Measurements from ENCODE around the gene TFCP2. TPM values are rescaled to one million over a fixed set of nuclear protein-coding genes. Genes with fewer than 3 reads are reported as not detected.

Gene TFCP2
- total RNA-seq, 3 donors from 2014 or later = 32.9 to 33.7 (median 33.1) TPM

- no peak for ATAC-seq
- Mint-ChIP-seq H3K27me3 (ENCODE audit: low read depth) (no peaks in the 10 kb centered on the region), H3K36me3 (ENCODE audit: insufficient read depth) (peaks cover 4% of the 10 kb centered on the region), H3K9me3 (no peaks in the 10 kb centered on the region), H3K4me3 (no peak overlapping the region), H3K4me1 (ENCODE audit: low read depth) (peaks cover 17% of the 10 kb centered on the region)
- DNase-seq = no peak
These were observed 22.2 kb downstream of the TFCP2 start for GRCh38 chr12:51150777-51151176.

GRCh38 chr12:51147309-51147708 lies 25.6 kb downstream of the TFCP2 start:
- no peaks in the 10 kb centered on the region for H3K27me3 Mint-ChIP-seq (ENCODE audit: low read depth)
- no peaks in the 10 kb centered on the region for H3K9me3 Mint-ChIP-seq
- H3K4me1 Mint-ChIP-seq (ENCODE audit: low read depth) = peaks cover 22% of the 10 kb centered on the region
- ATAC-seq = no peak
- DNase-seq = no peak
- no peak overlapping the region for H3K4me3 Mint-ChIP-seq
- H3K36me3 Mint-ChIP-seq (ENCODE audit: insufficient read depth) = peaks cover 9% of the 10 kb centered on the region

- Mint-ChIP-seq H3K9me3 (no peaks in the 10 kb centered on the region), H3K4me1 (ENCODE audit: low read depth) (peaks cover 6% of the 10 kb centered on the region), H3K27me3 (ENCODE audit: low read depth) (no peaks in the 10 kb centered on the region), H3K36me3 (ENCODE audit: insufficient read depth) (peaks cover 5% of the 10 kb centered on the region), H3K4me3 (no peak overlapping the region)
- no peak for DNase-seq
- ATAC-seq = no peak
These were observed 33.6 kb downstream of the TFCP2 start for GRCh38 chr12:51139292-51139844.

GRCh38 chr12:51132693-51133092 lies 40.2 kb downstream of the TFCP2 start:
- DNase-seq (no peak), ATAC-seq (no peak)
- Mint-ChIP-seq H3K36me3 (ENCODE audit: insufficient read depth) (peaks cover 1% of the 10 kb centered on the region), H3K9me3 (no peaks in the 10 kb centered on the region), H3K4me3 (no peak overlapping the region), H3K27me3 (ENCODE audit: low read depth) (no peaks in the 10 kb centered on the region), H3K4me1 (ENCODE audit: low read depth) (no peaks in the 10 kb centered on the region)

- Mint-ChIP-seq H3K4me3 (no peak overlapping the region), H3K36me3 (ENCODE audit: insufficient read depth) (peaks cover 1% of the 10 kb centered on the region), H3K4me1 (ENCODE audit: low read depth) (peaks cover 2% of the 10 kb centered on the region), H3K9me3 (no peaks in the 10 kb centered on the region), H3K27me3 (ENCODE audit: low read depth) (no peaks in the 10 kb centered on the region)
- no peak for DNase-seq
- no peak for ATAC-seq
These were observed 41.0 kb downstream of the TFCP2 start for GRCh38 chr12:51131745-51132521.

- Mint-ChIP-seq H3K4me1 (ENCODE audit: low read depth) (peaks cover 3% of the 10 kb centered on the region), H3K4me3 (no peak overlapping the region), H3K27me3 (ENCODE audit: low read depth) (no peaks in the 10 kb centered on the region), H3K36me3 (ENCODE audit: insufficient read depth) (peaks cover 10% of the 10 kb centered on the region), H3K9me3 (no peaks in the 10 kb centered on the region)
- DNase-seq (no peak), ATAC-seq (no peak)
These were observed 44.0 kb downstream of the TFCP2 start for GRCh38 chr12:51128919-51129318.

- Mint-ChIP-seq H3K4me3 (no peak overlapping the region), H3K36me3 (ENCODE audit: insufficient read depth) (peaks cover 12% of the 10 kb centered on the region), H3K9me3 (no peaks in the 10 kb centered on the region), H3K27me3 (ENCODE audit: low read depth) (no peaks in the 10 kb centered on the region), H3K4me1 (ENCODE audit: low read depth) (peaks cover 3% of the 10 kb centered on the region)
- DNase-seq = no peak
- ATAC-seq = no peak
These were observed 45.7 kb downstream of the TFCP2 start for GRCh38 chr12:51127050-51127729.

- no peak for DNase-seq
- peaks cover 3% of the 10 kb centered on the region for H3K4me1 Mint-ChIP-seq (ENCODE audit: low read depth)
- H3K27me3 Mint-ChIP-seq (ENCODE audit: low read depth) = no peaks in the 10 kb centered on the region
- H3K36me3 Mint-ChIP-seq (ENCODE audit: insufficient read depth) = peaks cover 12% of the 10 kb centered on the region
- no peaks in the 10 kb centered on the region for H3K9me3 Mint-ChIP-seq
- H3K4me3 Mint-ChIP-seq = no peak overlapping the region
- no peak for ATAC-seq
These were observed 46.6 kb downstream of the TFCP2 start for GRCh38 chr12:51126297-51126696.

- H3K36me3 Mint-ChIP-seq (ENCODE audit: insufficient read depth) = peaks cover 15% of the 10 kb centered on the region
- DNase-seq = no peak
- ATAC-seq = no peak
- no peaks in the 10 kb centered on the region for H3K27me3 Mint-ChIP-seq (ENCODE audit: low read depth)
- H3K4me1 Mint-ChIP-seq (ENCODE audit: low read depth) = peaks cover 3% of the 10 kb centered on the region
- no peak overlapping the region for H3K4me3 Mint-ChIP-seq
- H3K9me3 Mint-ChIP-seq = no peaks in the 10 kb centered on the region
These were observed 48.4 kb downstream of the TFCP2 start for GRCh38 chr12:51124504-51124903.

- Mint-ChIP-seq H3K36me3 (ENCODE audit: insufficient read depth) (peaks cover 15% of the 10 kb centered on the region), H3K4me3 (no peak overlapping the region), H3K9me3 (no peaks in the 10 kb centered on the region), H3K4me1 (ENCODE audit: low read depth) (peaks cover 3% of the 10 kb centered on the region), H3K27me3 (ENCODE audit: low read depth) (no peaks in the 10 kb centered on the region)
- no peak for ATAC-seq
- no peak for DNase-seq
These were observed 50.1 kb downstream of the TFCP2 start for GRCh38 chr12:51122844-51123243.

GRCh38 chr12:51118706-51119105 lies 54.2 kb downstream of the TFCP2 start:
- Mint-ChIP-seq H3K4me3 (no peak overlapping the region), H3K9me3 (no peaks in the 10 kb centered on the region), H3K27me3 (ENCODE audit: low read depth) (no peaks in the 10 kb centered on the region), H3K4me1 (ENCODE audit: low read depth) (no peaks in the 10 kb centered on the region), H3K36me3 (ENCODE audit: insufficient read depth) (peaks cover 16% of the 10 kb centered on the region)
- DNase-seq = no peak
- ATAC-seq = no peak

- DNase-seq = no peak
- ATAC-seq = no peak
- Mint-ChIP-seq H3K4me3 (no peak overlapping the region), H3K9me3 (no peaks in the 10 kb centered on the region), H3K36me3 (ENCODE audit: insufficient read depth) (peaks cover 25% of the 10 kb centered on the region), H3K4me1 (ENCODE audit: low read depth) (no peaks in the 10 kb centered on the region), H3K27me3 (ENCODE audit: low read depth) (no peaks in the 10 kb centered on the region)
These were observed 57.4 kb downstream of the TFCP2 start for GRCh38 chr12:51115533-51115932.

GRCh38 chr12:51108136-51108535 lies 64.8 kb downstream of the TFCP2 start:
- Mint-ChIP-seq H3K36me3 (ENCODE audit: insufficient read depth) (peaks cover 24% of the 10 kb centered on the region), H3K4me1 (ENCODE audit: low read depth) (no peaks in the 10 kb centered on the region), H3K27me3 (ENCODE audit: low read depth) (no peaks in the 10 kb centered on the region), H3K4me3 (no peak overlapping the region), H3K9me3 (no peaks in the 10 kb centered on the region)
- DNase-seq = no peak
- ATAC-seq = no peak

- H3K9me3 Mint-ChIP-seq = no peaks in the 10 kb centered on the region
- peaks cover 32% of the 10 kb centered on the region for H3K36me3 Mint-ChIP-seq (ENCODE audit: insufficient read depth)
- H3K27me3 Mint-ChIP-seq (ENCODE audit: low read depth) = no peaks in the 10 kb centered on the region
- H3K4me1 Mint-ChIP-seq (ENCODE audit: low read depth) = no peaks in the 10 kb centered on the region
- no peak for DNase-seq
- ATAC-seq = no peak
- H3K4me3 Mint-ChIP-seq = no peak overlapping the region
These were observed 69.0 kb downstream of the TFCP2 start for GRCh38 chr12:51103977-51104376.

GRCh38 chr12:51098611-51099010 lies 74.3 kb downstream of the TFCP2 start:
- Mint-ChIP-seq H3K4me3 (no peak overlapping the region), H3K9me3 (no peaks in the 10 kb centered on the region), H3K36me3 (ENCODE audit: insufficient read depth) (peaks cover 34% of the 10 kb centered on the region), H3K4me1 (ENCODE audit: low read depth) (no peaks in the 10 kb centered on the region), H3K27me3 (ENCODE audit: low read depth) (no peaks in the 10 kb centered on the region)
- no peak for ATAC-seq
- no peak for DNase-seq
